Karpas-422 (cell line): Measurements from ENCODE around the gene HEXIM1. TPM values are rescaled to one million over a fixed set of nuclear protein-coding genes. Genes with fewer than 3 reads are reported as not detected.

Source experiments
- DNase-seq: peaks from one replicate; pipeline ENCODE4 v3.0.0-alpha.2; 2015
- H2AFZ ChIP-seq: fragments of 200-600 bp; sonication (generic); 2 replicates; pipeline ENCODE4 v1.6.1; 2014; ENCODE audit warnings: antibody characterized with exemption, low read length, mixed read lengths
- H3K27ac ChIP-seq: fragments of 200-600 bp; sonication (generic); 2 replicates; pipeline ENCODE4 v1.5.1; 2014; ENCODE audit warnings: mild to moderate bottlenecking, low read length, moderate library complexity
- H3K27me3 ChIP-seq: fragments of 200-600 bp; sonication (generic); 2 replicates; pipeline ENCODE4 v1.6.1; 2014; ENCODE audit warnings: low read length, mixed read lengths
- H3K36me3 ChIP-seq: fragments of 200-600 bp; sonication (generic); 2 replicates; pipeline ENCODE4 v1.6.1; 2014; ENCODE audit warnings: low read length, mixed read lengths; ENCODE audit not compliant: insufficient read depth
- H3K4me1 ChIP-seq: fragments of 200-600 bp; sonication (generic); 2 replicates; pipeline ENCODE4 v1.6.1; 2014; ENCODE audit warnings: mild to moderate bottlenecking, low read length, mixed read lengths
- H3K4me2 ChIP-seq: fragments of 200-600 bp; sonication (generic); 2 replicates; pipeline ENCODE4 v1.6.1; 2014; ENCODE audit warnings: low read length, low read depth, mild to moderate bottlenecking; ENCODE audit not compliant: poor library complexity, severe bottlenecking
- H3K4me3 ChIP-seq: fragments of 200-600 bp; sonication (generic); 2 replicates; pipeline ENCODE4 v1.5.1; 2014; ENCODE audit warnings: mild to moderate bottlenecking, antibody characterized with exemption, low read length, mixed read lengths
- H3K79me2 ChIP-seq: fragments of 200-600 bp; sonication (generic); 2 replicates; pipeline ENCODE4 v1.6.1; 2014; ENCODE audit warnings: mild to moderate bottlenecking, low read length, mixed read lengths
- H3K9ac ChIP-seq: fragments of 200-600 bp; sonication (generic); 2 replicates; pipeline ENCODE4 v1.6.0; 2014; ENCODE audit warnings: low read length
- H3K9me2 ChIP-seq: fragments of 200-600 bp; sonication (generic), shearing (Covaris generic); replicated peaks from 2 replicates; pipeline ENCODE4 v1.6.0; 2014; ENCODE audit warnings: mild to moderate bottlenecking, low read length, moderate library complexity; ENCODE audit not compliant: insufficient read depth
- H3K9me3 ChIP-seq: fragments of 300-700, 200-600 bp; sonication (generic); 2 replicates; pipeline ENCODE4 v1.6.1; 2014; ENCODE audit warnings: low read length, mixed read lengths
- H4K20me1 ChIP-seq: fragments of 200-600 bp; sonication (generic); 2 replicates; pipeline ENCODE4 v1.6.1; 2014; ENCODE audit warnings: mild to moderate bottlenecking, antibody characterized with exemption, low read length, low read depth; ENCODE audit not compliant: insufficient read depth
- total RNA-seq: library from RNA; depleted of rRNA; stranded (reverse); fragments of >200 nt; shearing (Covaris generic); gene quantifications from 2 replicates; pipeline ENCODE4 v1.2.3, GENCODE V29; 2014; ENCODE audit warnings: low replicate concordance

The HEXIM1 gene
- total RNA-seq, 1 experiment from 2014 or later = 3.5 TPM

GRCh38 chr17:45149669-45150664 lies 1.7 kb downstream of the HEXIM1 start:
- H3K4me1 ChIP-seq = peaks cover 42% of the 10 kb centered on the region

DNA sequence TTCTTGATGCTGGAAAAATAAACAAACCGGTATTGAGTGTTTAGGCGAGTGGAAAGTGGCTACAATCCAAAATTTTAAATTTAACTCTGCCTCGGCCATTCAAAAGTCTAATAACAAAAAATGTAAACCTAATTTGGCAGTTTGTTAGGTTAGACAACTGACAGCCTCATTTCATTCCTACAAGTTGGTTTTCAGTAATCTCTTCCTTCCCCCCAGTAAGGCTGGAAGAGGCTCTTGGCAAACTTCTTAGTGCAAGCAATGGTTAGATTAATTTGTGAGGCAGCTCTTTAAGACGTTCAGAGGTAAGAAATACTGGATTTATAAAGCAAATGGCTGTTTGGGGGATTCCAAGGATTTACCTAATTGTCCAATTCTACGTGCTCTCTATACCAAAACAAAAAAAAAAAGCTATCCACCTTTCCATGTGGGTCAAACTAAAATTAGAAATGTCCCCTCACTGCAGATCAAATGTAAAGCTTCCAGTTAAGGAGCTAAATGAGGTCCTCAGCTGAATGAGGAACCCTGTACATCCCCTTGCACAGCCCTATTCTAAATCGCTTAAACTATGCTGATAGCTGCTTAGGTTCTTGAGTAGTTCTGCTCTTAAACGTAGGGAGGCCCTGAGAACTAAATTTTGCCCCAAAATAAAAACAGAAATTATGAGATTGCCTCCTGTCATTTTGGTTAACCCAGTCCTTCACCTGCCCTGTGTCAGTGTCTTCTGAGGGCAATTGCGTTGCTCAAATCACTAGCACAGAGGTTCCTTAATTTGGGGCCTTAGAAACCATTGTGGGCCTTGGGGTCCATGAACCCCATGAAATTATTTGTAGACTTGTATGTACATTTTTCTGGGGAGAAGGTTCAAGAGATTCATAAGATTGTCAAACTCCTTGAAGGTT lies 2.9 kb downstream of the HEXIM1 start:
- no peaks in the 10 kb centered on the region for H3K79me2 ChIP-seq
- no peak overlapping the region for H3K4me3 ChIP-seq
- peak; percentile 44 for DNase-seq
- peaks cover 42% of the 10 kb centered on the region for H3K4me1 ChIP-seq
- H4K20me1 ChIP-seq = peaks cover 28% of the 10 kb centered on the region; the same call in 1 of the 2 replicates
- peak overlapping the region; percentile 92 for H3K4me2 ChIP-seq
- H3K27ac ChIP-seq = no peak overlapping the region
- H3K9ac ChIP-seq = no peak overlapping the region
- H2AFZ ChIP-seq = no peak overlapping the region
- no peaks in the 10 kb centered on the region for H3K9me2 ChIP-seq
- H3K36me3 ChIP-seq = no peaks in the 10 kb centered on the region
- H3K27me3 ChIP-seq = no peaks in the 10 kb centered on the region
- no peaks in the 10 kb centered on the region for H3K9me3 ChIP-seq

More at GRCh38 chr17:45149669-45150664, 1.7 kb downstream of the HEXIM1 start:
- Histone ChIP-seq H3K4me3 (peak overlapping the region; percentile 71), H3K9me3 (no peaks in the 10 kb centered on the region), H3K36me3 (no peaks in the 10 kb centered on the region), H3K79me2 (no peaks in the 10 kb centered on the region), H2AFZ (no peak overlapping the region), H4K20me1 (peaks cover 28% of the 10 kb centered on the region; the same call in 1 of the 2 replicates), H3K9me2 (no peaks in the 10 kb centered on the region), H3K9ac (peak overlapping the region; percentile 68), H3K27ac (no peak overlapping the region), H3K4me2 (peak overlapping the region; percentile 92), H3K27me3 (no peaks in the 10 kb centered on the region)
- peak; percentile 58 for DNase-seq

GRCh38 chr17:45155029-45155428 lies 6.8 kb downstream of the HEXIM1 start:
- peaks cover 31% of the 10 kb centered on the region for H4K20me1 ChIP-seq
- no peak overlapping the region for H3K9ac ChIP-seq
- H3K36me3 ChIP-seq = peaks cover 6% of the 10 kb centered on the region; the same call in 1 of the 2 replicates
- no peak overlapping the region for H3K4me2 ChIP-seq
- H3K9me2 ChIP-seq = no peaks in the 10 kb centered on the region
- H3K27me3 ChIP-seq = no peaks in the 10 kb centered on the region
- peak; percentile 39 for DNase-seq
- H2AFZ ChIP-seq = no peak overlapping the region
- no peaks in the 10 kb centered on the region for H3K9me3 ChIP-seq
- no peak overlapping the region for H3K4me3 ChIP-seq
- no peak overlapping the region for H3K27ac ChIP-seq
- H3K4me1 ChIP-seq = peaks cover 17% of the 10 kb centered on the region
- peaks cover 3% of the 10 kb centered on the region for H3K79me2 ChIP-seq

DNA sequence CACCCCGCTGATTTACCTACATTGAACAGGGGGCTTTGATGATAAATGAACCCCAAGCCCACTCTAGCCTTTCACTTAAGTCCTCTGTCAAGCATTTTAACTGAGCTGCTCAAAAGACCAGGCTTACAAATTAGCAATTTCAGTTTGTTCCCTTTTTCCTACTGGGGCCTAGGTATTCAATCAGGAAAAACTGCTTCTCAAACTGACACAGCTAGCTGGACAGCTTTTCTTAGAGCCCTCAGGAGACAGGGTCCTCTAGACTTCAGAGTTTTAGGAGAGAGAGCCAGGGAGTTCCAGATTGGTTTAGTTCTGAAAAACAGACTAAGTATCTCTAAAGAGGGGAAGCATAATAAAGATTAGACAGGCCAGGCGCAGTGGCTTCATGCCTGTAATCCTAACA lies 7.2 kb downstream of the HEXIM1 start:
- no peak overlapping the region for H3K4me2 ChIP-seq
- no peak overlapping the region for H3K27ac ChIP-seq
- DNase-seq = no peak
- H3K36me3 ChIP-seq = peaks cover 6% of the 10 kb centered on the region; the same call in 1 of the 2 replicates
- peaks cover 17% of the 10 kb centered on the region for H3K4me1 ChIP-seq
- no peak overlapping the region for H3K4me3 ChIP-seq
- H4K20me1 ChIP-seq = peaks cover 32% of the 10 kb centered on the region
- no peaks in the 10 kb centered on the region for H3K27me3 ChIP-seq
- no peaks in the 10 kb centered on the region for H3K9me3 ChIP-seq
- H3K9ac ChIP-seq = no peak overlapping the region
- H2AFZ ChIP-seq = no peak overlapping the region
- H3K79me2 ChIP-seq = peaks cover 8% of the 10 kb centered on the region
- no peaks in the 10 kb centered on the region for H3K9me2 ChIP-seq

GRCh38 chr17:45156242-45156641 lies 8.0 kb downstream of the HEXIM1 start:
- DNase-seq = no peak
- Histone ChIP-seq H4K20me1 (peaks cover 25% of the 10 kb centered on the region), H3K4me3 (no peak overlapping the region), H3K27ac (no peak overlapping the region), H3K36me3 (peaks cover 6% of the 10 kb centered on the region; the same call in 1 of the 2 replicates), H3K9me3 (no peaks in the 10 kb centered on the region), H3K79me2 (peaks cover 13% of the 10 kb centered on the region), H2AFZ (no peak overlapping the region), H3K27me3 (no peaks in the 10 kb centered on the region), H3K4me1 (peaks cover 13% of the 10 kb centered on the region), H3K4me2 (no peak overlapping the region), H3K9ac (no peak overlapping the region), H3K9me2 (no peaks in the 10 kb centered on the region)

DNA sequence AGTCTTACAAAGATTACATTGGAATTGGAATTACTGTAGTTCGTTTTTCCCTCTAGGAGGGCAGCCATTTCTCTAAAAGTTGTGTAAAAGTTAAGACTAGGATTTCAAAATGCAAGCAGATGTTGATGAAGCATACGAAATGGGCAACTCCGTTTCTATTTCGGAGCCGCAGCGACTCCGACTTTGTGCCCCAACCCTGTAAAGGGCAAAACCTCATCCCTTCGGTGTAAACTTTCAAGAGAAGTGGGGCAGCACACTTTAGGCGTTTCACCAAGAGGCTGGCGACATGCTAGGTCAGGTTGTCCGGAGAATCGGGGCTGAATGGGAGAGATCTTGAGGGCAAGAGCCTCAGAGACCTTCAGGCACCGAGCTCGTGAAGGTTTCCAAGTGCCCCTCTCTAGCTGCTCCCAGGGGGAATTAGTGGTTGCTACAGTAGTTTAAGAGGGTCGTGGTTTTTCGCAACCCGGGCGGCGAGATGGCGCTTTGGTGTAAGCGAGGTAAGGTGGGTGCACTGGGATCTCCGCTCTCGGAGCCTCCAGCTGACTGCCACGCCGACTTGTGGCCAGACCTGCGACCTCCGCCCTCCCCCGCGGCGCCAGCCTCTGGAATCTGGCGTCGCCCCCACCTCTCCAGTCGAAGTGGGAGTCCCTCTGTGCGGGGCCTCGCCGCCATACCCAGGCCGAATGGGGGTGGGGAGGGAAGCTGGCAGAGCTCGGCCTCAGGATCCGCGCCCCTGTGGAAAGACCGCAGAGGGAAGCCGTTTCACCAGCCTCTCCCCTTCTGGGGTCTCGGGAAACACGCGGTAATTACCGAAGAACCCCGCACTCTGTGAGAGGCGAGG lies 12.4 kb downstream of the HEXIM1 start:
- no peaks in the 10 kb centered on the region for H3K9me2 ChIP-seq
- H3K9me3 ChIP-seq = no peaks in the 10 kb centered on the region
- no peak overlapping the region for H2AFZ ChIP-seq
- H3K79me2 ChIP-seq = peaks cover 13% of the 10 kb centered on the region
- H3K9ac ChIP-seq = peak overlapping the region; percentile 91
- peaks cover 20% of the 10 kb centered on the region for H4K20me1 ChIP-seq
- no peaks in the 10 kb centered on the region for H3K27me3 ChIP-seq
- peaks cover 19% of the 10 kb centered on the region for H3K4me1 ChIP-seq
- peak overlapping the region; percentile 94 for H3K4me2 ChIP-seq
- H3K36me3 ChIP-seq = peaks cover 6% of the 10 kb centered on the region; the same call in 1 of the 2 replicates
- DNase-seq = peak; percentile 76
- H3K4me3 ChIP-seq = peak overlapping the region; percentile 89
- H3K27ac ChIP-seq = peak overlapping the region; percentile 59

DNA sequence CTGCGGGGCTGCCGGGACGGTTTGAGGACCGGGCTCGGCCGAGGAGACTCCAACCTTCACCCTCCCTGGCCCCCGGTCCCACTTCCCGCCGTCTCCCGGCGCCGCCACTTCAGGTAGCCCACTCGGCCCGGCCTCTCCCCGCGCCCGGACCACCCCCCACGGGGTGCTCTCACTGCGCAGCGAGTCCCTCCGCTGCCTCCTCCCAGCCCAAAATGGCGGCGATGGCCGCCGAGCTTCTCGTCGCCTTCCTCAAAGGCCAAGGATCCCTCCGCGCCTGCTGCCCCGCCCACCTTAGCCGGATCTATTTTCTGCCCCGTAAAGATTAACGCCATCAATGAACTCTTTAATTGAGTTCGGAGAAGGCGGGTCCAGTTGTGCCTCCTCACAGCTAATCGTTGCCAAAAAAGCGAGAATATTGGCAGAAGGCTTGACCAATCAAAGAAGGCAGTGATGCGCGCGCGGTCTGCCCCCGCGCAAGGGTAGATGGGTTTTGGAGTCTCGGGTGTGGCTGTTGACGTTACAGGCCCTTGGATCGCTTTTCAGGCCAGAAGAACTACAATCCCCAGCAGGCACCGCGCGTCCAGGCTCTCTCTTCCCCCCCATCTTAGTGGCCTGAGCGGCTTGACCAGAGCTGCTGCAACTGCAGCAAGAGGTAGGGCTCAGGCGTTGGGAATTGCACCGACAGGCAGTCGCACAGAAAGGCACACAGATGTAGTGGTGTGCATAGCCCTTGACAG lies 13.2 kb downstream of the HEXIM1 start, which contains the start of gene HEXIM2:
Gene HEXIM2, plus strand, starts transcription at position 588 of the 737 bp plus-strand sequence. CDS start 919 bp downstream, outside the sequence.
- Histone ChIP-seq H2AFZ (peak within 1 kb of the TSS; percentile 36; the same call in 1 of the 2 replicates), H3K9me3 (no peaks in the 10 kb centered on the region), H3K4me3 (peak within 1 kb of the TSS; percentile 89), H4K20me1 (peaks cover 17% of the 10 kb centered on the region), H3K27me3 (no peaks in the 10 kb centered on the region), H3K9ac (peak within 1 kb of the TSS; percentile 91), H3K79me2 (peaks cover 13% of the 10 kb centered on the region), H3K4me2 (peak within 1 kb of the TSS; percentile 94), H3K27ac (peak within 1 kb of the TSS; percentile 59), H3K9me2 (no peaks in the 10 kb centered on the region), H3K4me1 (peaks cover 19% of the 10 kb centered on the region), H3K36me3 (peaks cover 6% of the 10 kb centered on the region; the same call in 1 of the 2 replicates)
- peak; percentile 100 for DNase-seq
